HG02642 (cell line): ENCODE measurements around the gene RNF149.
"Not testable (repeated sequence)": the region's sequence is repeated elsewhere in the genome, so short reads cannot be mapped to it uniquely, and the experiment has no call there.

Source experiments
- ATAC-seq: cut with Tn5 transposase; IDR thresholded peaks from one replicate; pipeline ENCODE4 v1.9.1; 2021; ENCODE audit warnings: mild to moderate bottlenecking; ENCODE audit not compliant: unreplicated experiment, poor library complexity

RNF149 gene

DNA sequence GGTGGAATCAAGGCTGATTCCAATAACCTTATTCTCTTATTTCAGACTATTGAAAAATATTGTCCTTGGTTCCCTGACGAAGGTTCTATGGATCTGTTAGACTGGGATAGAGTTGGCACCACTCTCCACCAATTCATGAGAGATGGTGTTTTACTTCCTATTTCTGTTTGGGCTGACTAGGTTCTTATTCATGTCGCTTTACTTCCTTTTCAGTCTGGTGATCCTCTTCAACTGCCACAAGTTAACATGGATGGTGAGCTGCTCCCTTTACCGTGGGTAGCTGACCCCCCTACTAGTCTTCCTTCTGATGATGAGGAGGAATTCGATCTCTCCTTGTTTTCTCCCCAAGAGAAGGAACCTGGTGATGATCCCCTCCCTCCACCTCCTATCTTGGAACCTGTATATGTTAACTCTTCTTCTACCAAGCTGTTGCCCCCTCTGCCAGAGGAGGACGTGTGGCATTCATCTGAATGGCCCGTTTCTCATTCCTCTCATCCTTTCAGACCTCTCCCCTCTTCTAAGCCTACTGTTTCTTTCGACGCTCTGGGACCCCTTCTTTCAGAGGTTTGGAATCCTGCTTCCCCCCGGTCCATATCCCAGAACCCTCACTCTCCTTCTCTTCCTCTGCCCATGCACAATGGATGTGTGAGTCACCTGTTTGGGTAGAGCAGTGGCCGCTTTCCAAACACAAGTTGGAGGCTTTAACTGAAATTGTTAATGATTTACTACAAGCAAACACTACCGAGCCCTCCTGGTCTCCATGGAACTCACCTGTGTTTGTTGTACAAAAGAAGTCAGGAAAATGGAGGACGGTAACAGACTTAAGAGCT is 69.4 kb downstream of the RNF149 start:
- no peak for ATAC-seq

DNA sequence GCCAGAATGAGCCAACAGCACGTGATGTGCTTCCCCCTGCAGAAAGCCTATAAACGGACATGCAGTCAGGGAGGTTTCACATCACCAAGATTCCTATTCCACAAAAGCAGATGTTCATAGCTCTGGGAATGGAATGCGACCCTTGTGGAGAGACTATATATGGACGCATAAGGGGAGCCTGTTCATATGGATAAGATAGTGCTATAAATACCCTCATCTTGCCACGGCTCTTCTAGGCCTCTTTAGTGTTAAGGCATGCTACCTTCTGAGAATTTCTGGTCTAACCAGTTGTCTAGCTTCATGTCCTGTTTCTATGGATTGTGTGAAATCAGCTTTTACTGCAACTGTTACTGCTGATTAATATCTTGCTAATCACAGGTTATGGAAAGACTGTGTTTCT is 70.6 kb downstream of the RNF149 start:
- not testable (repeated sequence) for ATAC-seq

DNA sequence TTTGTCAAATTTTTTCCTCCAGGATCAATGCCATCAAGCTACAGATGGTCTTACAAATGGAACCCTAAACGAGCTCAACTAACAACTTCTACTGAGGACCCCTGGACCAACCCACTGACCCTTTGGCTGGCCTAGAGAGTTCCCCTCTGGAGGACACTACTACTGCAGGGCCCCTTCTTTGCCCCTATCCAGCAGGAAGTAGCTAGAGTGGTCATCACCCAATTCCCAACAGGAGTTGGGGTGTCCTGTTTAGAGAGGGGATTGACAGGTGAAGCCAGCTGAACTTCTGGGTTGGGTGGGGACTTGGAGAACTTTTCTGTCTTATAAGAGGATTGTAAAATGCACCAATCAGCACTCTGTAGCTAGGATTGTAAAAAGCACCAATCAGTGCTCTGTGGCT is 72.5 kb downstream of the RNF149 start:
- ATAC-seq, result not testable (repeated sequence)

DNA sequence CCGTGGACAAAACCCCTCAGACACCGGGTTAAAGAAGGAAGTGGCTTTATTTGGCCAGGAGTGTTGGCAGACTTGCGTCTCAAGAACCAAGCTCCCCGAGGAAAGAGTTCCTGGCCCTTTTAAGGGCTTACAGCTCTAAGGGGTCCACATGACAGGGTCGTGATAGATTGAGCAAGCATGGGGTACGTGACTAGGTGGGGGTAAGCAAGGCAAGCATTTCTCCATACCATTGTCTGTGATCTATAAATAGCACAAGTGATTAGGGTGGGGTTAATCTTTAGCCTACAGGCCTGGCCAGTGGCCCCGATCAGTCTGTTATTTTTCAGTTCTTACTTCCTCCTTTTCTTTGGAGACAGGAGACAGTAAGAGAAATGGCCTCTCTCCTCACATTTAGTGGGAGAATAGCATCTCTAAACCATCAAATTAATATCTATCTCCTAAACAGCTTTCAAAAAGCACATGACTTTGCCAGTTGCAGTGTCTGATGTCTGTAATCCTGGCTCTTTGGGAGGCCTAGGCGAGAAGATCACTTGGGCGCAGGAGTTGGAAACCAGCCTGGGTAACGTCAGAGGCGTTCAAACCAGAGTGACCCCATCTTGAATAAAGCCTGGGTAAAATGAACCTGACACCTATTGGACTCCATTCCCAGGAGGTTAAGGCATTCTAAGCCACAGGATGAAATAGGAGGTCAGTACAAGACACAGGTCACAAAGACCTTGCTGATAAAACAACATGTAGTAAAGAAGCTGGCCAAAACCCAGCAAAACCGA is 74.1 kb downstream of the RNF149 start:
- ATAC-seq, result no peak

DNA sequence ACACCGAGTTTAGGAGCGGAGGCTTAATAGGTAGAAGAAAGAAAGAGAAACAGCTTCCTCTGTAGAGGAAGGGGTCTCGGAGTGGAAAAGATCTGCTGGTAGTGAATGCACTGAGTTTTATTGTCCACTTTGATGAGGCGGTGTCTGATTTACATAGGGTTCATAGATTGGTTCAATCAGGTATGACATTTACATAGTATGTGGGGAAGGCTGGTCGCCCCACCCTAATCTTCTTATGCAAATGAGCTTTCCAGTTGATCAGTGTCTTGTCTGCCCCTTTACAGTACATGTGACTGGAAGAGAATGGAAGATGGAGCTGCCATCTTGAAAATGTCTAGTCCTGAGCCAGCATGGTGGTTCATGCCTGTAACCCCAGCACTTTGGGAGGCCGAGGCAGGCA is 75.7 kb downstream of the RNF149 start:
- ATAC-seq, result no peak

DNA sequence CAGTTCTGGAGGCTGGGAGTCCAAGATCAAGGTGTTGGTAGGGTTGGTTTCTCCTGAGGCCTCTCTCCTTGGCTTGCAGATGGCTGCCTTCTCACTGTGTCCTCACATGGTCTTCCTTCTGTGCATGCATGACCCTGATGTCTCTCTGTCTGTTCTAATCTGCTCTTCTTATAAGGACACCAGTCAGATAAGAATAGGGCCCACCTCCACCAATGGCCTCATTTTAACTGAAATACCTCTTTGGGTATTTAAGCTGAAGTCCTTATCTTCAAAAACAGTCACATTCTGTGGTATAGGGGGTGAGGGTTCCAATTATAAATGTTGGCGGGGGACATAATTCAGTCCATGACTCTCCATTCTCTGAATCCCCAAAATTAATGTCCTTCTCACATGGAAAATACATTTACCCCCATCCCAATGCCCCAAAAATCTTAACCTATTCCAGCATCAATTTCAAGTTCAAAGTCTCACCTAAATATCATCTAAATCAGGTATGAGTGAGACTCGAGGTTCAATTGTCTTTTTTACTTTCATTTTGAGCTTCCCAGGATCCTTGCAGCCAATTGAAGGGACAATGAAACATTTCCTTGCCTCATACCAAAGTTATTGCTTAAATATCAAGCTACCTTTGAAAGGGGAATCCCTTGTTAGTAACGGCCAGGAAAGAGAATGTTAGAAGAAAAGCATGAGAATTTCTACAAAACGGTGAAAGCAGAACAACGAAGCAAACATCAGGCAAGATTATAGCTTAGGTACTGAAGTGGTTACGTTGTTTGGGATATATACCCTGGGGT is 76.4 kb downstream of the RNF149 start:
- ATAC-seq, result no peak

DNA sequence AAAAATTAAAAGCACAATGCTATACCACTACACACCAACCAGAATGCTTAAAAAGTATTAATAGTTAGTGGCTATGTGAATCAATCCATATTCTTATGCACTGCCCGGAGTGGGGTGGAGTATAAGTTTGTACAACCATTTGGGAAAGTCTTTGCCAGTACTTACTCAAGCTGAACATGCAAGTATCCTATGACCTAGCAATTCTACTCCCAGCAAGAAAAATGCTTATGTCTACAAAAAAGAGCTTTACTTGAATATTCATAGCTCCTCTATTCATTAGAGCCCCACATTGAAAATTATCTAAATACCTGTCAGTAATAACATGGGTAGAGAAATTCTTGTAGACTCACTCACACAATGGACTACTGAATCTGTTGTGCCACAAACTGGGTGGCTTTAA is 77.3 kb downstream of the RNF149 start:
- ATAC-seq, result no peak

DNA sequence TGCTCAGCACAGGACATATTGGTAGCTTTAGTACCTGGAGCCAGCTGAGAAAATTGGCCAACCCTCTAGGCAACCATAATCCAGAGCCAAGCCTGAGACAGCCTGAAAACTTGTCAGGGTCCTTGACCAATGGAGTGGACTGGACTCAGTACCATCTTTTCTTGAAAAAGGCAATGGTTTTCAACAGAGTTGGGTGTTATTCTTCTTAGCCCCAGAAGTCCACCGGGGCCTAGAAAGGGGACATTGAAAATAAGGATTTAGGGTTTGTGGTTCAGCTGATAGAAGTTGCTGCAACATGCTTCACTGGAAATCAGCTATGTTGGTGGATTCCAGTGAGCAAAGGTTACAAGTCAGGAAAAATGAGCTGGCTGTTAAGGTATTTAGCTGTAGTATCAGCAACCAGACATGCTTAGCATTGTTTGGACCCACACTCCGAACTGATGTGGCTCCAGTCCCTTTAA is 77.9 kb downstream of the RNF149 start:
- no peak for ATAC-seq
